GM12892 (cell line): Measurements from ENCODE around the gene TPO.

ENCODE experiments used
- POLR2A ChIP-seq: IDR thresholded peaks from 2 replicates; pipeline ENCODE4 v1.6.1; 2011; ENCODE audit warnings: low read depth, low read length, control low read depth
- POLR2AphosphoS5 ChIP-seq: IDR thresholded peaks from 2 replicates; pipeline ENCODE4 v1.6.1; 2011; ENCODE audit warnings: low read depth, low read length, control low read depth

DNA sequence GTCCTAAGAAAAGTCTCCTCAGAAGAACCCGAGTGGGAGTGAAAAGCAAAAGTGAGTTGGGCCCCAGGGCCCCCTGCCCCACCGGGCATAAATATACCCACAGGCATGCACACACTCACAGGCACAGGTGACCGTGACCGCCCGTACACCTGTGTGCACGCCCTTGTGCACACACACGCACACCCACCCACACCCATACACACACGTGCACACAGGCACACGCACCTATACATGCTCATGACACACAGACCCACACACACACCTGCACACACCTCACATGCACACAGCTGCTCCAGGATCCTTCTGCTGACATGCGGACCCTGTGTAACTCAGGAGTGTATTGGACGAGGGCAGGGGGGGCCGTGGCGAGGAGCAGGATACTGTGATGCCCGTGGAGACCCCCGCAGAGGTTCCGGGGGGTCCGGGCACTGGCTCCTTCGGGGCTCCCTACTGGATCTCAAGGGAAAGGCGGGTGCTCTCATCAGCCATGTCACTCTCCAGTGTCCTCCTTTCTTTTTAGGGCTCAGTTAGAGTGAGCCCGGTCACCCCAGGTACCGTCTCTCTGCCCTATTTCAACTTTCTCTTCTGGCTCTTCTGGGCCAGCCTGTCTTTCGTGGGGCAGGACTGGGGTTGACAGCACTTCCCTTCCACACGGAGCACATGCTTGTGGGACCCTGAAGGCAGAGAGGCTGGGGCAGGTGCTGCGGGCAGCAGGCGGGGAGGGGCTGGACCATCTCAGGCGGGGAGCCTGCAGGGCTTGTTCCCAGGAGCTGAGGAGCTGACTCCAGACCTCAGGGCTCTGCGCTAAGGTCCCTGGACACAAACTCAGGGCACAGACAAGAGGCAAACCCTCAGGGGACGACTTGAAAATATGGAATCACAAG lies 48.5 kb downstream of the TPO start:
- TF ChIP-seq POLR2A: no peak
- TF ChIP-seq POLR2AphosphoS5: no peak
